GM18526 (cell line): Measurements from ENCODE around the gene HIPK4.

ENCODE experiments used
- POLR2A ChIP-seq: IDR thresholded peaks from 3 replicates; pipeline ENCODE4 v1.6.1; 2011; ENCODE audit not compliant: insufficient read length; ENCODE audit errors: extremely low read depth

Gene HIPK4

GRCh38 chr19:40365613-40366401 is 24.2 kb downstream of the HIPK4 start:
- TF ChIP-seq POLR2A = peak; percentile 65

DNA sequence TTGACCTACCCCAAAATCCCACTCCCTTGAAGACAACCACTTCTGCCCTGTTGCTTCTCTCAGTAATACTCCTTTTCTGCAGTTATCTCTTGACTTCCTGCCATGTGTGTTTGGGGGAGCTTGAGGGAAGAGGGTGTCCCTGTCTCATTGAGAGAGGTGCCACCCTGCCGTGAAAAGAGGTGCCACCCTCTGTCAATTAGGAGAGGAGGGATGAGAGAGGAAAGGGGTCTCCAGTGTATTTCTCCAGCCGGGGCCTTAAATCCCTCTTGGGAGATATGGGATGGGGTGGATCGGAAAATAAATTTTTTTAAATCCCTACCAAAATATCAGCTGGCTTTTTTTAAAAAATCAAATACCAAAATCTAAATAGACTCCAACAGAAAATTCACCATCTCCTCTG is 25.0 kb downstream of the HIPK4 start:
- TF ChIP-seq POLR2A = no peak

DNA sequence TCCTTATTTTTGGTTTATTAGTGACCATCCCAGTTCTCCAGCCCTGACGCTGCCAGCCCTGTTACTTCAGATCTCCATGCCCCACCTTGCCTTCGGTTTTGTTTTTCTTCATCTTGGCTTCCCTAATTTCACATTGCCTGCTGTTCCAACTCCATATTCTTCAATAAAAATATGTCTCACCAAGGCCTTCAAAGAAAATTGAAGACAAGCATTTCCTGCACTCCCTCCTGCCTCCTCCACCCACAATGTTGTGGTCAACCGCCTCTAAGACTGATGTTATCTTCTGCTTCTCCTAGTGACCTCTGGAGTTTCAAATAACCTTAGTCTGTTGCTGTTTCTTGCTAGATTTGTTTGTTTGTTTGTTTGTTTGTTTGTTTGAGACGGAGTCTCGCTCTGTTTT is 26.9 kb downstream of the HIPK4 start:
- no peak for TF ChIP-seq POLR2A

GRCh38 chr19:40362160-40362559 is 27.8 kb downstream of the HIPK4 start:
- TF ChIP-seq POLR2A = no peak

DNA sequence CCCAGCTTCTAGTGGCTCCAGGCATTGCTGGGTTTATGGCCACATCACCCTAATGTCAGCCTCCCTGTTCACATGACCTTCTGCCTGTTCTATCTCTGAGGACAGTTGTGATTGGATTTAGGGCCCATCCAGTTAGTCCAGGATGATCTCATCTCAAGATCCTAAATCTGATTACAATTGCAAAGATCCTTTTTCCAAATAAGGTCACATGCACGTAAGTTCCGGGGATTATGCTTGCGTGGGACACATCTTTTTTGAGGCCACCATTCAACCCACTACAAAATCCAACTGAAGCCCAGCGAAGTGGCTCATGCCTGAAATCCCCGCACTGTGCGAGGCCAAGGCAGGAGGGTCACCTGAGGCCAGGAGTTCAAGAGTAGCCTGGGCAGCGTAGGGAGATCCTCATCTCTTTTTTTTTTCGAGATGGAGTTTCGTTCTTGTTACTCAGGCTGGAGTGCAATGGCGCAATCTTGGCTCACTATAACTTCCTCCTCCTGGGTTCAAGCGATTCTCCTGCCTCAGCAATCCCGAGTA is 29.2 kb downstream of the HIPK4 start:
- no peak for TF ChIP-seq POLR2A

GRCh38 chr19:40360020-40360707 is 29.8 kb downstream of the HIPK4 start:
- TF ChIP-seq POLR2A = no peak

DNA sequence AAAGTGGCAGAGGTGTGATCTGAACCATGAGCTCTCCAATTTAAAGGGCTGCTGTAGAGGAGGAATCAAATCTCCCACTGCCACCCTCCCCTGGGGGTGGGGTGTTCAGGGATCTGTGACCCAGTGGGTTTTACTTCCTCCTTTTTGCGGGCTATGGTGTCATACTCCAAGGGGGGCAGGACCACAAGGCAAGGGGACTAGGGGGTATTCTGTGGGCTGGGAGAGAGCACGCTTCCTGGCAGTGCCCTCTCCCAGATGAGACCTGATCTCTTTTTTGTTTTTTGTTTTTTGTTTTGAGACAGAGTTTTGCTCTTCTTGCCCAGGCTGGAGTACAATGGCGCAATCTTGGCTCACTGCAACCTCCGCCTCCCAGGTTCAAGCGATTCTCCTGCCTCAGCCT is 31.2 kb downstream of the HIPK4 start:
- no peak for TF ChIP-seq POLR2A

GRCh38 chr19:40357640-40358039 is 32.3 kb downstream of the HIPK4 start:
- TF ChIP-seq POLR2A = no peak

- no peak for TF ChIP-seq POLR2A
These were observed 33.0 kb downstream of the HIPK4 start for GRCh38 chr19:40356681-40357595.

DNA sequence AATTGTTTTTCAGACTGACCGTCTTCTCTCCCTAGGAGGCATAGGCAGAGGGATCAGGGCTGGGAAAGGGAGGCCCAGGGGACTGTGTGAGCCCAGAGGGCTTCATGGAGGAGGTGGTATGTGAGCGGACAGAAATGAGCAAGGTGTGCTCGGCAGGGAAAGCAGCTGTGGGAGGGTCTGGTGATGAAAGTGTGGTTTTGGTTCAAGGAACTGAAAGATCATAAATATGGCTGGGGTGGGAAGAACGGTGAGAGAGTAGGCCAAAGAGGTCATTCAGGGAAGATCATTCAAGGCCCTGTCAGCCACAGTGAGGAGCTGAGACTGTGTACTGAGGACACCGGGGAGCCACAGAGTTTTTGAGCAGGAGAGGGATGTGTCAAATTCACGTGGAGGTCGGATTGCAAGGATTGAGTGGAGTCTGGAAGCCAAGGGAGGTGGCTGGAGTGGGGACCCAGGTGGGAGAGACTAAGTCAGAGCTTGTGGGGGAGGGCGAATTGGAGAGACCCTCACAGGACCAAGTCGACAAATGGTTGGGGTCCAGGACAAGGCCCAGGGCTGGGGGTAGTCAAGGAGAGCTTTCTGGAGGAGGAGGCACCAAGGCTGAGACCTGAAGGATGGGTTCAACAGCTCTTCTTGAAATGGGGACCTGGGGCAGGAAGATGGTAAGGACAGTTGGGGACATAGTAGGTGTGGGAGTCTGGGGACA is 33.9 kb downstream of the HIPK4 start:
- no peak for TF ChIP-seq POLR2A

- no peak for TF ChIP-seq POLR2A
These were observed 40.9 kb downstream of the HIPK4 start for GRCh38 chr19:40348961-40349507.

GRCh38 chr19:40348125-40348913 is 41.7 kb downstream of the HIPK4 start, which contains the start of the genes C19orf47 and PLD3:
TSS of gene C19orf47 (minus strand) at chr19:40348397. CDS start at chr19:40341857, 6,540 bp downstream.
TSS of gene PLD3 (plus strand) at chr19:40348695. CDS start at chr19:40366484, 17,789 bp downstream.
- TF ChIP-seq POLR2A = peak; percentile 91

- TF ChIP-seq POLR2A = no peak
These were observed 45.6 kb downstream of the HIPK4 start for GRCh38 chr19:40344422-40344821.
